ENCODE results near the gene UPK1B.

Gene UPK1B

DNA sequence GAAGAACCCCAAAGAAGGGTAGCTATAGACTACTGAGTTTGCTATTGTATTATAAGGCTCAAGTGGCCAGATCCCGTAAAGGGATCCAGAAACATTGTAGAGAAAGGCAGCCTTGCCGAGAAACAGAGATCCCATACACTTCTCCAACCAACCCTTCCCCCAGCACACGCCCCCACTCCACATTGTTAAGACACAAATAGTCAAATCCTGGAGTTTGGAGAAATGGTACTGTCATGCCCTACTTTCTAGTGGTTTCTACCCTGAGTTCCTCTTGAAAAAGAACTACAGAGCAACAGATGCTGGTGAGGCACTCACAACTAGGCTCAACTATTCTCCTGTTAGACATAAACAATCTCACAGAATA is 34.1 kb downstream of the UPK1B start:
- TF ChIP-seq POLR2AphosphoS5 (IDR thresholded peaks at IDR 0.05; ENCODE audit: low read depth, low read length) = no peak
- TF ChIP-seq POLR2A (IDR thresholded peaks at IDR 0.05; ENCODE audit: low read depth, low read length) = no peak
- no peak for TF ChIP-seq TAF1 (IDR thresholded peaks at IDR 0.05; ENCODE audit: borderline replicate concordance, low read depth, low read length)
- no peak for FAIRE-seq
- no peak for DNase-seq (ENCODE audit: insufficient read length)

DNA sequence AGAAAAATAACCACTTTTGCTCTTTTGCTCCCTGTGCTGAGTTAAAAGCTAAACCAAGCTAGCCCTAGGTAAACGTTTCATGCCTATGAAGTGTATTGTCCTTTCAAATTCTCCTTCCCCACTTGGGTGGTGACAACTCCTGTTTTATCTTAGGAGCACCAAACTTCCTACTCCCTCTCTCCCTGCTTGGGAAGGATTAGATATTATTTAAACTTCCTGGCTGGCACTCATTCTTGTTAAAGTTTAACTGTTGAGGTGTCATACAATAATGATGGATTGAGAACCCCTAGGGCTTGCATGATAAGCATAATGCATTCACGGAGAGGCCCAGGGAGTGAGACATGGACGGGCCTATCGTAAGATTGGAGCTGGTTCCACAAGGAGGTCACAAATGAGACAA is 37.8 kb downstream of the UPK1B start:
- no peak for FAIRE-seq
- no peak for DNase-seq (ENCODE audit: insufficient read length)
- no peak for TF ChIP-seq POLR2A (IDR thresholded peaks at IDR 0.05; ENCODE audit: low read depth, low read length)
- TF ChIP-seq TAF1 (IDR thresholded peaks at IDR 0.05; ENCODE audit: borderline replicate concordance, low read depth, low read length) = no peak
- no peak for TF ChIP-seq POLR2AphosphoS5 (IDR thresholded peaks at IDR 0.05; ENCODE audit: low read depth, low read length)

DNA sequence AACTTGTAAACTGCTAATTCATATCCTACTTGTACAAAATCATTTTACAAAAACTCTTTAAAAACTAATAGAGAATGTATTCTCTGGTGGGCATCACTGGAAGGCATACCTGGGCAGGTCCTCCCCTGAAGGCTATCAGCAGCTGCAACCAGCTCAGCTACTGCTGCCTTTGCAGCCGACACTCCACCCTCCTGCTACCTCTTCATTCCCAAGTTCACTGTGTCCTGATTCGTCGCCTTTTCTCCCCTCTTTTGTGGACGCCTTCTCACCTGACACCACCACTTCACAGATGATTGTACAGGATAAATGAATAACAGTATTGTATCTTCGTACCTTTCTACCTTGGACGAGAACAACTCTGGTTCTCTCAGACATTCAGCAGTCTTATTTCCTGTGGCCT is 38.4 kb downstream of the UPK1B start:
- TF ChIP-seq POLR2AphosphoS5 (IDR thresholded peaks at IDR 0.05; ENCODE audit: low read depth, low read length) (no peak), POLR2A (IDR thresholded peaks at IDR 0.05; ENCODE audit: low read depth, low read length) (no peak), TAF1 (IDR thresholded peaks at IDR 0.05; ENCODE audit: borderline replicate concordance, low read depth, low read length) (no peak)
- DNase-seq (ENCODE audit: insufficient read length) = no peak
- FAIRE-seq = no peak

DNA sequence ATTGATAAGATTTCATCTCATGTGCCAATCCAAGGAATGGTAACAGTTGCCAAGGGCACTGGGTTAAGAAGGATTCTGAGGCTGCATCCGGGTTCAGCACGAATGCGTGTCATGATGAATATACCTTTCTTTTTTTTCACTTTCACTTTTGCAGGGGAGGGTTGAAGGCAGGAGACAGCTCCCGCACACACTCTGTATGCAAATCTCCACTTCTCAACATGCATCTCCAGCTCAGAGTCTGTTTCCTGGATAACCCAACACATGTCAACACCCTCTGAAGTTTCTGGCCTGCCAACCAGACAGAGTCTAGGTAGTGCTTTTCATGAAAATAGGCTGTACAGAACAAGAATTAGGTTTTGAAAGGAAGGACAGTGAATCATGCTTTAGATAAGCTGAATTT is 45.7 kb downstream of the UPK1B start:
- FAIRE-seq = peak; percentile 67
- DNase-seq (ENCODE audit: insufficient read length) = peak; percentile 25
- TF ChIP-seq POLR2A (IDR thresholded peaks at IDR 0.05; ENCODE audit: low read depth, low read length) = no peak
- no peak for TF ChIP-seq POLR2AphosphoS5 (IDR thresholded peaks at IDR 0.05; ENCODE audit: low read depth, low read length)
- TF ChIP-seq TAF1 (IDR thresholded peaks at IDR 0.05; ENCODE audit: borderline replicate concordance, low read depth, low read length) = no peak

DNA sequence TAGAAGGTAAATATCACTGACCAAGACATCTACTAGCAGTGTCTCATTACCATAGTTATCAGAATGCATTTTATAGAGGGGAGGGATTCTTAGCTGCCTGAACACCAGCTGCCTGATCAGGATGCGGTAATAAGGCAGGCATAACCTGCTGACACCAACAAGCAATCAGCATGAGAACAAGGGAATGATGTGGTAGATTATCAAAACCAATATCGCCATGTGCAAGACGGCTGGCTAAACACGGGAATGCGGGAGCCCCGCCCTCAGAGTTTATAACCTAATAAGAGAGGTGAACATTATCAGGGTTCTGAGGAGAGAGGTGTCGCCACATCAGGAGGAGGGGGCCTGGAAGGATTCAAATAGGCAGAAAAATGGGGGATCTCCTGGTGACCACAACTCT is 46.8 kb downstream of the UPK1B start:
- FAIRE-seq (no peak), DNase-seq (ENCODE audit: insufficient read length) (no peak)
- TF ChIP-seq POLR2AphosphoS5 (IDR thresholded peaks at IDR 0.05; ENCODE audit: low read depth, low read length) (no peak), TAF1 (IDR thresholded peaks at IDR 0.05; ENCODE audit: borderline replicate concordance, low read depth, low read length) (no peak), POLR2A (IDR thresholded peaks at IDR 0.05; ENCODE audit: low read depth, low read length) (no peak)

DNA sequence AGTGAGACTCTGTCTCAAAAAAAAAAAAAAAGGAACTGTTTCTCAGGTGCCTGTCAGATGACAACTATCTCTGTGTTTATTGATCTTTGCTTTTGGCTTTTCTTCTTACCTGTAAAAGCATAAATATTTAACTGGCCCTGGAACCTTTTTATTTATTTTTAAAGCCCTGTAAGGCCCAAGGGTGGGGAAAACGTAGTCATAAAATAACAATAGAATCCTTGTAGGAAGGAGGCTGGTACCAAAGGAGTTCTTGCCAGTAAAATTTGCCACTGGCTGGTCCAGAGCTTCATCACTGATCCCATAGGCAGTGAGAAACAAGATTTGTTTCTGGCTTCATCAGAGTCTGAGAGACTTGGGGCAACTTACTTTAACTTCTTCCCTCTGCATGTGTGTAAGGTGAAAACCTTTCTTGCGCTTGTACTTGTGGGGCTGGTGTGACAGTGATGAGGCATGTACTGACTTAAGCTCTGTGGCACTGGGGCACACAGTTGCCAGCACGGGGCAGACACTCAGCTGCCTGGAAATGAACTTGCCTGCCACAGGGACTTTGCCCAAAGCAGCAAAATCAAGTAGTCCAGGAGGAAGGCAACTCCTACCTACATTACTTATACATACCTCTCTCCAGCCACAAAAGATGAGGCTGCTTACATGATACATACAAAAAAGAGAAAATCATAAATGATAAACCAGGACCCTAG is 47.7 kb downstream of the UPK1B start:
- no peak for TF ChIP-seq TAF1 (IDR thresholded peaks at IDR 0.05; ENCODE audit: borderline replicate concordance, low read depth, low read length)
- no peak for TF ChIP-seq POLR2A (IDR thresholded peaks at IDR 0.05; ENCODE audit: low read depth, low read length)
- no peak for TF ChIP-seq POLR2AphosphoS5 (IDR thresholded peaks at IDR 0.05; ENCODE audit: low read depth, low read length)
- no peak for DNase-seq (ENCODE audit: insufficient read length)
- FAIRE-seq = no peak

DNA sequence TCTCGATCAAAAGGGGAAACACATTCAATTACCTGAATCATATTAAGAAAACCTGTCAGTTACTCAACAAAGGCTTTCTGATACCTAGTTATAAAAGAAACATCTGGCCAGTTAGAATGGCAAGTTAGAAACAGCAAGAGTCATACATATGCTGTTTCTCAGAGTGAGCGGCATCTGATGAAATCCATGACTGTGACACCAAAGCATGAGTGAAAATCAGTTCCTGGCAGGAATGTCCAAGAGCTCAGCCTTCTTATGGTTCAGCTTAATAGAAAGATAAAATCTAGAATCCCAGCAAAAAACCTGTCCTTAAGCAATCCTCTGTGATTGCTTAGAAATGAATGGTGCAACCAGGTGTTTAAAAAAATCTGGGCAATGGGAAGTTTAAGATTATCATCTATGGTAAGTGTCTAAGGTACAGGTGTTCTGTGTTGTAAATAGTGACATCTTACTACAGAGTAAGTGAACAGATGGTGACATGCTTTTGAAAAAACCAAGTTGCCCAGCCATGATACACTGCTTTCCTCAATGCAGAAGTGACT is 48.5 kb downstream of the UPK1B start:
- TF ChIP-seq TAF1 (IDR thresholded peaks at IDR 0.05; ENCODE audit: borderline replicate concordance, low read depth, low read length) (no peak), POLR2A (IDR thresholded peaks at IDR 0.05; ENCODE audit: low read depth, low read length) (no peak), POLR2AphosphoS5 (IDR thresholded peaks at IDR 0.05; ENCODE audit: low read depth, low read length) (no peak)
- FAIRE-seq = no peak
- no peak for DNase-seq (ENCODE audit: insufficient read length)

DNA sequence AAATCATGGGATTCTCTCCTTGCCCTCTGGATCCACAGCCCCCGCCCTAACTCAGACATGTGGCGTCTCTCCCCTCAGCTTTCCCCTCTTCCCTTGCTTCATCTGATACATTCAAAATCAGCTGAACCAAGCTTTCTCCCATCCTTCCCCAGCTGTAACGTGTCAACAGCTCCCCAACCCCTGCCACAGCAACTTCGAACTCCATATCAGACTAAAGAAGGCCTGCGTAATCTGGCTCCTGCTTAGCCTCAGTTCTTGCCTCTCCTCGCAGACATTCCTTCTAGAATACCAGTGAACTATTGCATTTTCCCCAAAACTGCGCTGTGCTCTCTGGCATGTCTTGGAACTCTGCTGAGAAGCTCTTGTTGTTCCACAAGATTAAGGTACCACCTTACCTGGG is 49.0 kb downstream of the UPK1B start:
- DNase-seq (ENCODE audit: insufficient read length) (no peak), FAIRE-seq (no peak)
- TF ChIP-seq TAF1 (IDR thresholded peaks at IDR 0.05; ENCODE audit: borderline replicate concordance, low read depth, low read length) = no peak
- TF ChIP-seq POLR2A (IDR thresholded peaks at IDR 0.05; ENCODE audit: low read depth, low read length) = no peak
- no peak for TF ChIP-seq POLR2AphosphoS5 (IDR thresholded peaks at IDR 0.05; ENCODE audit: low read depth, low read length)

DNA sequence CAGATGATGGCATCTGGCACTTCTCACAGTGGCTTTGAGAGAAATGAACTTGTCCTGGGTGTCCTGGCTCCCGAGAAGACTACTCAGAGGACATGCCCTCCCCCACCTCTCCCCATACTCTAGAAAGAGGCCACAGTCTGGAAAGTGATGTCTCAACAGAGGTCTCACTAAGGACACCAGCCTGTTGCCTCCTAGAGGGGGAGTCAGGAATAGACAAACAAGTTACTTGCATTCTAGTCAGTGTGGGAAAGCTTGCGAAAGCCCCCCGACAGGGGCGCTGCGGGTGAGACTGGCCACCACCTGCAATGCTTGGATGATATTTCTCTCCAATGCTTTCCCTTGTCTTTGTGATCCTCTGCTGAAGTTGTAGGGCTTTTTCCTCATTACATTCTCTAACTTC is 50.1 kb downstream of the UPK1B start:
- FAIRE-seq (no peak), DNase-seq (ENCODE audit: insufficient read length) (no peak)
- TF ChIP-seq POLR2A (IDR thresholded peaks at IDR 0.05; ENCODE audit: low read depth, low read length) (no peak), TAF1 (IDR thresholded peaks at IDR 0.05; ENCODE audit: borderline replicate concordance, low read depth, low read length) (no peak), POLR2AphosphoS5 (IDR thresholded peaks at IDR 0.05; ENCODE audit: low read depth, low read length) (no peak)

DNA sequence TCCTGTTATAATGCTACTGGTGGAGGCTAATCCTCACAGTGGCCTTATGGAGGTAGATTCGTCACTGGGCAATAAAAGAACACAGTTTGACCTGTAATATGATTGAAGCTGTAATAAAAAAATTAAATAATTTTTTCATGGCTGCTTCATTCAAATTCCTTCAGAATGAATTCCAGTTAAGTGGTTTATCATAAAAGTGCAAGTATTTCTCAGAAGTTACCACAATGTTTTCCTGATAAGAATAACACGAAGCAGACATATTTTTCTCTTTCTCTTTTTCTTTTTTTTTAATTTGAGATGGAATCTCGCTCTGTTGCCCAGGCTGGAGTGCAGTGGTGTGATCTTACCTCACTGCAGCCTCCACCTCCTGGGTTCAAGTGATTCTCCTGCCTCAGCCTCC is 51.7 kb downstream of the UPK1B start:
- no peak for DNase-seq (ENCODE audit: insufficient read length)
- TF ChIP-seq TAF1 (IDR thresholded peaks at IDR 0.05; ENCODE audit: borderline replicate concordance, low read depth, low read length) (no peak), POLR2A (IDR thresholded peaks at IDR 0.05; ENCODE audit: low read depth, low read length) (no peak), POLR2AphosphoS5 (IDR thresholded peaks at IDR 0.05; ENCODE audit: low read depth, low read length) (no peak)
- FAIRE-seq = no peak

DNA sequence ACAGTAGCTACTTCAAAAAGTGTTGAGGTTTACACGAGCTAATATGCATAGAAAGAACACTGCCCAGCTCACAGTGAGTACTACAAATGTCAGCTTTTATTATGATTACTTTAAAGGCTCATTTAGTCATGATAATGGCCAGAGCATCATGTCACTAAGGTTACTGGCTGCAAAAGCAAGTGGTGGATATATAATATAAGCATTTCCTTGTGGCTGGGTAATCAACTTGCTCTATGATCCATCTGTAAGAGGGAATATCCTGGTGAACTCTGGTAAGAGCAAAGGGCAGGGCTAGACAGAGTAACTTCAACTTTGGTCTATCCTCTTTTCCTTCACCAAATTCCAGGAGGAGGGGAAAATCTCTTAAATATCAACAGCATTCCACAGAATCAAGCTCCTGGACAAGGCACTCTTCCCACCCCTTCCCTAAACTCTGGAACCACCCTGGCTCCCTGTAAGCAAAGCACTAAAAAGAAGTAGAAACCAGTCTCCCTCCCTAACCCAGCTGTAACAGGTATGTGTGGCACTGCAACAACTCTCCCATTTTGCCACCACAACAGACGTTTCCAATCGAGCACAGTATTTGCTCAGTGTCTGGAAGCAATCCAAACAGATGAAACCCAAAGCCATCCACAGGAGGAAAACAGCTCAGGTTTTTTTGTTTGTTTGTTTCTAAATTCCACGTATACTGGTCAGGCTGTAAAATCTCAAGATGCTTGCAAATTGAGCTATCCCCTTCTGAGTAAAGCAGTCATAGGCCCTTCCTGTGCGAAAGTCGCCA is 53.9 kb downstream of the UPK1B start:
- DNase-seq (ENCODE audit: insufficient read length) (no peak), FAIRE-seq (no peak)
- TF ChIP-seq POLR2A (IDR thresholded peaks at IDR 0.05; ENCODE audit: low read depth, low read length) (no peak), POLR2AphosphoS5 (IDR thresholded peaks at IDR 0.05; ENCODE audit: low read depth, low read length) (no peak), TAF1 (IDR thresholded peaks at IDR 0.05; ENCODE audit: borderline replicate concordance, low read depth, low read length) (no peak)

All from GM12892 (cell line).